Myocyte (in vitro differentiated cells): ENCODE results near the gene CDCA4. TPM values are rescaled to one million over a fixed set of nuclear protein-coding genes. Genes with fewer than 3 reads are reported as not detected.
A peak's percentile ranks its signal among the peaks of the same experiment; 100 is the strongest.
"Not testable (repeated sequence)": the region's sequence is repeated elsewhere in the genome, so short reads cannot be mapped to it uniquely, and the experiment has no call there.

Source experiments
- DNase-seq: peaks from one replicate; pipeline ENCODE4 v3.0.0-alpha.2; 2012; ENCODE audit warnings: low read depth
- total RNA-seq: library from RNA; depleted of rRNA; stranded (reverse); fragments of >200 nt; gene quantifications from 2 replicates; pipeline ENCODE4 v1.2.3, GENCODE V29; 2014

Gene CDCA4
- total RNA-seq, 1 donor from 2014 or later, result 15.9 TPM

- DNase-seq, result no peak
These were observed 13.6 kb upstream of the CDCA4 start for GRCh38 chr14:105034315-105035039.

GRCh38 chr14:105033412-105033900 is 12.6 kb upstream of the CDCA4 start:
- not testable (repeated sequence) for DNase-seq

GRCh38 chr14:105032451-105032901 is 11.6 kb upstream of the CDCA4 start:
- DNase-seq, result not testable (repeated sequence)

- DNase-seq, result no peak
These were observed 10.0 kb upstream of the CDCA4 start for GRCh38 chr14:105030836-105031396.

GRCh38 chr14:105030194-105030593 is 9.3 kb upstream of the CDCA4 start:
- DNase-seq, result no peak

- no peak for DNase-seq
These were observed 8.5 kb upstream of the CDCA4 start for GRCh38 chr14:105029402-105029801.

GRCh38 chr14:105028251-105028927 is 7.5 kb upstream of the CDCA4 start:
- no peak for DNase-seq

- not testable (repeated sequence) for DNase-seq
These were observed 6.8 kb upstream of the CDCA4 start for GRCh38 chr14:105027718-105028117.

- peak; percentile 75 for DNase-seq
These were observed 6.1 kb upstream of the CDCA4 start for GRCh38 chr14:105026802-105027563.

GRCh38 chr14:105026033-105026785 is 5.3 kb upstream of the CDCA4 start:
- DNase-seq, result no peak

- DNase-seq, result no peak
These were observed 4.5 kb upstream of the CDCA4 start for GRCh38 chr14:105025429-105025828.

- peak; percentile 57 for DNase-seq
These were observed 3.1 kb upstream of the CDCA4 start for GRCh38 chr14:105023791-105024480.

GRCh38 chr14:105023144-105023543 is 2.3 kb upstream of the CDCA4 start:
- no peak for DNase-seq

- DNase-seq, result no peak
These were observed 1.4 kb upstream of the CDCA4 start for GRCh38 chr14:105022276-105022670.

GRCh38 chr14:105021656-105022275 is 883 bp upstream of the CDCA4 start:
- peak; percentile 44 for DNase-seq

- DNase-seq, result peak; percentile 43
These were observed 745 bp downstream of the CDCA4 start for GRCh38 chr14:105019861-105020814.

- no peak for DNase-seq
These were observed 2.5 kb downstream of the CDCA4 start for GRCh38 chr14:105018414-105018813.

GRCh38 chr14:105015905-105016304 is 5.0 kb downstream of the CDCA4 start:
- no peak for DNase-seq
